Astrocyte of the cerebellum (primary cell): ENCODE data around the gene CLRN1.

Source experiments
- DNase-seq: peaks from one replicate; pipeline ENCODE4 v3.0.0-alpha.2; 2011; ENCODE audit warnings: low read depth
- H3K4me3 ChIP-seq: 2 replicates; pipeline ENCODE4 v1.5.1; 2011; ENCODE audit warnings: mild to moderate bottlenecking, low read depth, low read length, moderate library complexity
- in situ Hi-C: cut with HindIII; loops from 2 replicates; pipeline ENCODE4 v1.10.0; 2017; ENCODE audit warnings: low sequenced_read_pairs
- TF ChIP-seq, protein P1 (sequence below): IDR thresholded peaks from 2 replicates; pipeline ENCODE4 v1.5.1; 2012; ENCODE audit warnings: low read length, low read depth, moderate library complexity, mild to moderate bottlenecking; ENCODE audit errors: missing control alignments

The CLRN1 gene

DNA sequence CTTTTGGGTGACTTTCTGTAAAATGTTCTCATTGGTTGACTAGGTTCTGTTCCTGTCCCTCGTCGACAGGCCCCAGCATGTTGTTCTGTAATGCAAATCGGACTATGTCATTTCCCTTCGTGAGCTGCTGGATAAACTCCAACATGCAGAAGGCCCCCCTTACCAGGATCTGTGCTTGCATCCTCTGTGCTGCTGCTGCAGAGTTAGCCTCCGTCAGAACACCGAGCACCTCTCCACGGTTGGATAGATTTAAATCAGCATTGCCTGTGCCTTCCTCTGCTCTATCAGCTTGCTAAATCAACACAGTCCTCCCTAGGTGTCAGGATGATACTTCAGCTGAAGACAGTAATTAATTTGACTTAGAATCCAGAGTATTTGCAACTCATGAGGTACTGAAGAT is 54.6 kb downstream of the CLRN1 start:
- in situ Hi-C loops, result loop anchor here (10.0 kb wide), 1 partner anchor 207 kb away; no protein-coding TSS in a partner anchor
- H3K4me3 ChIP-seq, result no peak overlapping the region
- DNase-seq, result no peak
- TF ChIP-seq, protein P1, sequence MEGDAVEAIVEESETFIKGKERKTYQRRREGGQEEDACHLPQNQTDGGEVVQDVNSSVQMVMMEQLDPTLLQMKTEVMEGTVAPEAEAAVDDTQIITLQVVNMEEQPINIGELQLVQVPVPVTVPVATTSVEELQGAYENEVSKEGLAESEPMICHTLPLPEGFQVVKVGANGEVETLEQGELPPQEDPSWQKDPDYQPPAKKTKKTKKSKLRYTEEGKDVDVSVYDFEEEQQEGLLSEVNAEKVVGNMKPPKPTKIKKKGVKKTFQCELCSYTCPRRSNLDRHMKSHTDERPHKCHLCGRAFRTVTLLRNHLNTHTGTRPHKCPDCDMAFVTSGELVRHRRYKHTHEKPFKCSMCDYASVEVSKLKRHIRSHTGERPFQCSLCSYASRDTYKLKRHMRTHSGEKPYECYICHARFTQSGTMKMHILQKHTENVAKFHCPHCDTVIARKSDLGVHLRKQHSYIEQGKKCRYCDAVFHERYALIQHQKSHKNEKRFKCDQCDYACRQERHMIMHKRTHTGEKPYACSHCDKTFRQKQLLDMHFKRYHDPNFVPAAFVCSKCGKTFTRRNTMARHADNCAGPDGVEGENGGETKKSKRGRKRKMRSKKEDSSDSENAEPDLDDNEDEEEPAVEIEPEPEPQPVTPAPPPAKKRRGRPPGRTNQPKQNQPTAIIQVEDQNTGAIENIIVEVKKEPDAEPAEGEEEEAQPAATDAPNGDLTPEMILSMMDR, result no peak

DNA sequence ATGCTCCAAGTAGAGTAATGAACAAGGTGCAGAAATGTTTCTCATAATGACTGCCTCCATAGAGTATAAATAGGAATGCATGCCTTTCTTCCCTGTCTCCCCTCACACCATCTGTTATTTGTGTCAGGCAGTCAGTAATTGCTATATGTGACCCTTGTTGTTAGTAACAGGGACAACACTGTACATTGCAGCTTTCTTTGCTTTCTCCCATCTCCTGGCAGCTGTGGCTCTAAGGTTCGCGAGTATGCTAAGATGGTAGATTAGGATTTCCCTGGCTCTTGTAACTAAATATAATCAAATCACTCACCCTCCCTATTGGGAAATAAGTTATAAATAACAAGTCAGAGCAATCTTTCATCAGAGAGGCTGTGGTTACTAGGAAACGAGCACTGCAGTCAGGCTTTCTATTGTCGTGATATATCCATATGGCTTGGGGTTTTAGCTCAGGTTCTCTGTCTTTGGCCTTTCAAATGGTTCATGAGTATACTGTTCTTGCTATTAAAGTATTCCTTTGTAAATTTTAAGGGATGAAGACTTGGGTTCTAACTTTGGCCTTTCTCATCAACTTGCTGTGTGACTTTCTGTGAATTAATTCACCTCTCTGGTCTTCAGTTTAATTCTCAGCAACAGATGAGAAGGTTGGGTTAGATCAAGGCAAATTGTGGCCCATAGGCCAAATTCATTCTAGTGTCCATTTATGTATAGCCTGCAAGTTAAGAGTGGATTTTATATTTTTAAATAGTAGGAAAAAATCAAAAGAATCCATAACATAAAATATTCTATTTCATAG is 59.2 kb downstream of the CLRN1 start:
- in situ Hi-C loops, result loop anchor here (10.0 kb wide), 1 partner anchor 211 kb away; no protein-coding TSS in a partner anchor
- no peak overlapping the region for H3K4me3 ChIP-seq
- TF ChIP-seq, protein P1, result no peak
- no peak for DNase-seq

DNA sequence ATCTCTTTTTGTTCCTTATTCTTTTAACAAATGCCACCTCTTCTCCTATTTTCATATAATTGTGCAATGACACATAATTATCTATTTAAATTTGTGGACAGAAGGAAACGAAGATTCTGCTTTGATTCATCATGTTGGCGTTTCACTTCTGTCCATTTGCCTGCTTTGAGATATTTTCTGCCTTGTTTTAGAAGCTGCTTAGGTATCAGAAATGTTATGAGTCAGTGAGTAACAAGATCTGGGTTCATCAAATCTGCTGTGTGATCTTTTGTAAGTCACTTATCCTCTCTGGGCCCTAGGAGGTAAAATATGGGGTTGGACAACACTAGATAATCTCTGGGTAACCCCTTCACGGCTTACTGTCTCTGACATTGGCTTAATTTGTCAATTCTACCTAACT is 60.0 kb downstream of the CLRN1 start:
- in situ Hi-C loops, result loop anchor here (10.0 kb wide), 1 partner anchor 212 kb away; no protein-coding TSS in a partner anchor
- DNase-seq, result no peak
- H3K4me3 ChIP-seq, result no peak overlapping the region
- TF ChIP-seq, protein P1, result no peak

DNA sequence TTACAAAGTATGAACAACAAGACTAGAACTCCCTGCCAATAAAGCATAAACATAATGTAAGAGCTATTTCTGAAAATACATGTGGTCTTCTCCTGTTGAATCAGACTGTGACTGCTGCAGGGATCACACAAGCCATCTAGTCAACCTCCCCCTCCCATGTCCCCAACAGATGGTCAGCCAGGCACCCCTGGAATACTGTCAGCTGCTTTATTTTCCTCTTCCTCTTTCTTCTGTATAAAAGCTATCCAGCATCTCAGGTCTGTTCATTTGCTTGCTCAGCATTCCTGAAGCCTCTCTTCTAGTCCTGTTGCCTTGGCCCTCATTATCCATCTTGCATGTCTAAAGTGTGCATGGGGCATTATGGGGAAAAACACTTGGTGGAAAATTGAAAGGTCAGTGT is 60.8 kb downstream of the CLRN1 start:
- no peak for DNase-seq
- in situ Hi-C loops, result loop anchor here (10.0 kb wide), 1 partner anchor 213 kb away; no protein-coding TSS in a partner anchor
- H3K4me3 ChIP-seq, result no peak overlapping the region
- TF ChIP-seq, protein P1, result no peak

DNA sequence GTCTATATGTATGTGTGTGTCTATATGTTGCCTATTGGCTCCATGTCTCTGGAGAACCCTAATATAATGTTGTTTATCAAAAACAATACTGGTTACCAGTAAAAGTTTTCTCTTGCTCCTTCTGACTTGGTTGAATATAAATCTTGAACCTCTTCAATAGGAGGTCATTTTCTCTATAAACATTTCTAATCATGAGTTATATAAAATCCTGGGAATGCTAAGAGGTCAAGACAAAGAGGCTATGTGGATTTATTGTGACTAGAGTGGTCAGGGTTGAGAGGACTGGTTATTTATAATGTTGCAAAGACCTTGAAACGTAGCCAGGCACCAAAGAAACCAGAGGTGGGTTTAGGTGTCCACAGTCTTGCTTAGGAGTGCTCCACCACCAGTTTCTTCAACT is 66.1 kb downstream of the CLRN1 start:
- no peak overlapping the region for H3K4me3 ChIP-seq
- in situ Hi-C loops, result no loop called here
- no peak for DNase-seq
- TF ChIP-seq, protein P1, result no peak

DNA sequence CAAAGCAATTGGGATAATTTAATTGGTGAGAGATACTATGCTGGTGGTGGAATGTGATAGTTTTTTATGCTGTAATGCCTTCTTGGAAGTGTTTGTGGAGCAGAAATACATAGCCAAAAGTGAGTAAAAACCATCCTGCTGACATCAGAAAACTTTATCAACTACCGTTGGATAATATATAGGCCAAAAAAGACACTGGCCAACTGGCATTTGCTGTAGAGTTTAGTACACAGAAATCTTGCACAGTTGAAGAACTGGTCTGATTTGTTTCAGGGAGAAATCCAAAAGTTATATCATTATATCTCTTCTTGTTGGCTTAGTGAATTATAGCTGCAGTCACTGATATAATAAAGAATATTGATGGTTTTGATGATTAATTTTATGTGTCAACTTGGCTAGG is 66.8 kb downstream of the CLRN1 start:
- DNase-seq, result no peak
- TF ChIP-seq, protein P1, result no peak
- H3K4me3 ChIP-seq, result no peak overlapping the region
- in situ Hi-C loops, result no loop called here
